Activated T-cell treated with anti-CD3 and anti-CD28 coated beads, Interleukin-2, amount 50 U/mL, for 4 hours (primary cell): ENCODE results near the gene GMPPA. TPM values are rescaled to one million over a fixed set of nuclear protein-coding genes. Genes with fewer than 3 reads are reported as not detected.
A peak's percentile ranks its signal among the peaks of the same experiment; 100 is the strongest.

Experiments
- ATAC-seq, 2 donors: fragments of 200-7000 bp; cut with Tn5 transposase; one replicate each; pipeline ENCODE4 v1.10.0; 2021
- DNase-seq: peaks from one replicate; pipeline ENCODE4 v3.0.0-alpha.2; 2020
- H3K27me3 Mint-ChIP-seq: one replicate; pipeline ENCODE4 v1.8.0; 2021; ENCODE audit warnings: low read depth, mixed read lengths
- H3K36me3 Mint-ChIP-seq: one replicate; pipeline ENCODE4 v1.8.0; 2022; ENCODE audit warnings: mixed read lengths; ENCODE audit not compliant: insufficient read depth
- H3K4me1 Mint-ChIP-seq: one replicate; pipeline ENCODE4 v1.8.0; 2021; ENCODE audit warnings: low read depth, mixed read lengths
- H3K4me3 Mint-ChIP-seq: one replicate; pipeline ENCODE4 v1.8.0; 2021; ENCODE audit warnings: mild to moderate bottlenecking, moderate library complexity, mixed read lengths
- H3K9me3 Mint-ChIP-seq: one replicate; pipeline ENCODE4 v1.8.0; 2021; ENCODE audit warnings: mixed read lengths
- total RNA-seq, 3 donors: library from RNA; stranded (reverse); gene quantifications; one replicate each; pipeline ENCODE4 v1.2.1, GENCODE V29; 2021

Gene GMPPA
- total RNA-seq, 3 donors from 2014 or later = 36.8 to 47.9 (median 46.7) TPM

GRCh38 chr2:219549619-219550018 lies 50.9 kb downstream of the GMPPA start:
- H3K27me3 Mint-ChIP-seq = peaks cover 34% of the 10 kb centered on the region
- no peak overlapping the region for H3K4me3 Mint-ChIP-seq
- no peaks in the 10 kb centered on the region for H3K9me3 Mint-ChIP-seq
- H3K36me3 Mint-ChIP-seq = no peaks in the 10 kb centered on the region
- DNase-seq (no peak), ATAC-seq (no peak)
- H3K4me1 Mint-ChIP-seq = peaks cover 11% of the 10 kb centered on the region

GRCh38 chr2:219551441-219552381 lies 53.0 kb downstream of the GMPPA start:
- DNase-seq (no peak), ATAC-seq (peak; percentile 23 to 33)
- Mint-ChIP-seq H3K27me3 (peaks cover 45% of the 10 kb centered on the region), H3K9me3 (no peaks in the 10 kb centered on the region), H3K4me3 (peak overlapping the region; percentile 73), H3K36me3 (no peaks in the 10 kb centered on the region), H3K4me1 (peaks cover 8% of the 10 kb centered on the region)

GRCh38 chr2:219552382-219553167 lies 53.9 kb downstream of the GMPPA start:
- H3K9me3 Mint-ChIP-seq = no peaks in the 10 kb centered on the region

GRCh38 chr2:219553168-219553417 lies 54.4 kb downstream of the GMPPA start:
- DNase-seq (no peak), ATAC-seq (no peak)
- Mint-ChIP-seq H3K4me3 (peak overlapping the region; percentile 61), H3K27me3 (peaks cover 46% of the 10 kb centered on the region), H3K9me3 (no peaks in the 10 kb centered on the region), H3K36me3 (no peaks in the 10 kb centered on the region), H3K4me1 (peaks cover 8% of the 10 kb centered on the region)

More at GRCh38 chr2:219552382-219553167, 53.9 kb downstream of the GMPPA start:
- peaks cover 8% of the 10 kb centered on the region for H3K4me1 Mint-ChIP-seq
- H3K4me3 Mint-ChIP-seq = peak overlapping the region; percentile 73
- DNase-seq (peak; percentile 72), ATAC-seq (peak; percentile 91 to 93)
- no peaks in the 10 kb centered on the region for H3K36me3 Mint-ChIP-seq
- H3K27me3 Mint-ChIP-seq = peaks cover 46% of the 10 kb centered on the region

GRCh38 chr2:219553463-219553963 lies 54.8 kb downstream of the GMPPA start:
- ATAC-seq (no peak), DNase-seq (no peak)
- no peaks in the 10 kb centered on the region for H3K9me3 Mint-ChIP-seq
- H3K27me3 Mint-ChIP-seq = peaks cover 43% of the 10 kb centered on the region
- peak overlapping the region; percentile 61 for H3K4me3 Mint-ChIP-seq
- peaks cover 8% of the 10 kb centered on the region for H3K4me1 Mint-ChIP-seq
- no peaks in the 10 kb centered on the region for H3K36me3 Mint-ChIP-seq

GRCh38 chr2:219554350-219554749 lies 55.7 kb downstream of the GMPPA start:
- DNase-seq (no peak), ATAC-seq (no peak)
- Mint-ChIP-seq H3K36me3 (no peaks in the 10 kb centered on the region), H3K4me1 (peaks cover 8% of the 10 kb centered on the region), H3K4me3 (no peak overlapping the region), H3K9me3 (no peaks in the 10 kb centered on the region), H3K27me3 (peaks cover 43% of the 10 kb centered on the region)

GRCh38 chr2:219555956-219556355 lies 57.3 kb downstream of the GMPPA start:
- no peaks in the 10 kb centered on the region for H3K9me3 Mint-ChIP-seq
- no peak for ATAC-seq
- peaks cover 42% of the 10 kb centered on the region for H3K27me3 Mint-ChIP-seq

GRCh38 chr2:219556413-219556812 lies 57.7 kb downstream of the GMPPA start:
- no peak for DNase-seq
- no peak for ATAC-seq
- Mint-ChIP-seq H3K9me3 (no peaks in the 10 kb centered on the region), H3K36me3 (no peaks in the 10 kb centered on the region), H3K4me3 (no peak overlapping the region), H3K4me1 (peaks cover 8% of the 10 kb centered on the region), H3K27me3 (peaks cover 40% of the 10 kb centered on the region)

More at GRCh38 chr2:219555956-219556355, 57.3 kb downstream of the GMPPA start:
- Mint-ChIP-seq H3K4me1 (peaks cover 8% of the 10 kb centered on the region), H3K4me3 (no peak overlapping the region), H3K36me3 (no peaks in the 10 kb centered on the region)
- no peak for DNase-seq

Other genes with a start within 250 kb of the GMPPA start
- not detected for gene TUBA4B, start 245.6 kb upstream of the GMPPA start, total RNA-seq
- gene TUBA4A, start 245.0 kb upstream of the GMPPA start, total RNA-seq = 100 to 1,000 TPM; 167 to 201 (median 190) TPM
- 10 to 100 TPM; 28.2 to 33.9 (median 30.9) TPM for gene DNAJB2, start 219.5 kb upstream of the GMPPA start, total RNA-seq
- gene PTPRN, start 189.5 kb upstream of the GMPPA start, total RNA-seq = under 1 TPM in 1 of 3 donors, not detected in 2; 0.19 TPM
- not detected for gene RESP18, start 166.1 kb upstream of the GMPPA start, total RNA-seq
- gene DNPEP, start 111.0 kb upstream of the GMPPA start, total RNA-seq = 100 to 1,000 TPM; 187 to 222 (median 221) TPM
- under 1 TPM; 0.49 to 0.61 (median 0.58) TPM for gene DES, start 80.5 kb upstream of the GMPPA start, total RNA-seq
- gene SPEG, start 64.0 kb upstream of the GMPPA start, total RNA-seq = 1 to 10 TPM in 1 of 3 donors, under 1 TPM in 2; 0.74 to 2.1 (median 0.79) TPM
- under 1 TPM in 1 of 3 donors, not detected in 2; 0.08 TPM for gene ASIC4, start 15.6 kb downstream of the GMPPA start, total RNA-seq
- 10 to 100 TPM; 38.3 to 42.0 (median 40.3) TPM for gene CHPF, start 44.9 kb downstream of the GMPPA start, total RNA-seq
- 1 to 10 TPM; 3.6 to 4.8 (median 4.3) TPM for gene TMEM198, start 45.1 kb downstream of the GMPPA start, total RNA-seq
- gene OBSL1, start 72.6 kb downstream of the GMPPA start, total RNA-seq = 1 to 10 TPM in 1 of 3 donors, under 1 TPM in 2; 0.37 to 1.1 (median 0.60) TPM
- gene INHA, start 73.4 kb downstream of the GMPPA start, total RNA-seq = not detected
- gene STK11IP, start 99.0 kb downstream of the GMPPA start, total RNA-seq = 10 to 100 TPM; 32.4 to 37.1 (median 36.0) TPM
- gene SLC4A3, start 128.7 kb downstream of the GMPPA start, total RNA-seq = under 1 TPM in 2 of 3 donors, not detected in 1; 0.05 to 0.15 TPM